HG03135 (cell line): ENCODE measurements around the gene FPGT.
"Not testable (repeated sequence)": the region's sequence is repeated elsewhere in the genome, so short reads cannot be mapped to it uniquely, and the experiment has no call there.

Source experiments
- ATAC-seq: cut with Tn5 transposase; IDR thresholded peaks from one replicate; pipeline ENCODE4 v1.9.1; 2021; ENCODE audit warnings: mild to moderate bottlenecking, moderate library complexity; ENCODE audit not compliant: unreplicated experiment

Gene FPGT

DNA sequence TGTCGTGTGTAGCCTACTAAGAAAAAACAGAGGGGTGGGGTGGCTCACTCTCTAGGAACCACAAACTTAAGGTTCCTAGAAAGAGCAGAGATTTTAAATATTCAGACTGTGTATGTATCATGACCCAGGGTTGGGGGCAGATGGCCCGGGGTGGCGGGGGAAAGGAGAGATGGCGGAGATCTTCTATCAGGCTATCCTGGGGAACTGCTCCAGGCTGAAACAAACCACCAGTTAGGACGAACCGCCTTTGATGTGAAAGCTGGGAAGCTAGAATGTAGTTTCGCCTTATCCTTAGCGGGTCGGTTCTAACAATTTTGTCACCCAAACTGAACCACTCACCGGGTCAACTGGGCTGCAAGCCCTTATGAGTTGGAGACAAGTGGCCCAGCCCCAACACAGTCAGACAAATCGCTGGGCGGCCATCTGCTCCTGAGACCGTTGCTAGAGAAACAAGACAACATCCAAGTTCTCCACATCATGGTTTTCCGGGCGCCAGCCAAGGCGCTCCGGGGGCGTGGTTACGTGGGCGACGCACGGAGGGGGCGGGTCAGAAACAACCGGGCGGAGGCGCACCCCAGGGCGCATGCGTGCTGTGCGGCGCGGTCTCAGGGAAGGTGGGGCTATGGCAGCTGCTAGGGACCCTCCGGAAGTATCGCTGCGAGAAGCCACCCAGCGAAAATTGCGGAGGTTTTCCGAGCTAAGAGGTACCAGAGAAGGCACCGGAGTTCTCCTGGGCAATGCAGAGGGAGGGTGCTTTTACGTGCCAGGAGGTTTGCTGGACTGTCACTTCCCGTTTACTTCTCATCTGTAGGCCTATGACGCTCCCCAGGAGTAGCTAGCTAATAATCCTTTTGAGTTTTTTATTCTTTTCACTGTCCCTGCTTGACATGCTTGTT, at the start of gene FPGT, which contains the start of gene LRRIQ3:
TSS of gene FPGT (plus strand) at position 586 of the 896 bp plus-strand sequence. CDS start at position 623, 37 bp downstream.
TSS of gene LRRIQ3 (minus strand) at position 520 of the 896 bp plus-strand sequence. CDS start 14,492 bp downstream, outside the sequence.
- ATAC-seq, result peak; percentile 95

GRCh38 chr1:74160046-74160445, 38.0 kb upstream of the FPGT start:
- no peak for ATAC-seq

DNA sequence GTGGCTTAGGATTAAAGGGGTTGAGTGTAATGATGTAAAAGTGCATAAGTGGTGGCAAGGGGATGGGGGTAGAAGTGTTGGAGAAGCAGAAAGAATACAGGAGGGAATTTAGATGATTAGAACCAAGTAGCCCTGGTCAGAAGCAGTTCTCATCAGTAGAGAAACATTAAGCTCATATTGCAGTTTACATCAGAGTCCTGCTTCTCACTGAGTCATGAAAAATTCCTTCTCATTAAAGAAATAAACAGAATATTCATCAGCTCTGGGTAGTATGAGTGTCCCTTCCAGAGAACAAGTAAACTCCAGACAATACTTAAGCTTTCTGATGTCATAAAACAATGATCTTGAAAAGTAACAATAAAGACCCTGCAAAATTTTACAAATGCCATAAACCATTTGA, 36.5 kb upstream of the FPGT start:
- no peak for ATAC-seq

- no peak for ATAC-seq
These were observed 35.7 kb upstream of the FPGT start for GRCh38 chr1:74162333-74162732.

- ATAC-seq, result not testable (repeated sequence)
These were observed 23.6 kb upstream of the FPGT start for GRCh38 chr1:74174423-74174822.

GRCh38 chr1:74180490-74180889, 17.6 kb upstream of the FPGT start:
- ATAC-seq, result no peak

- no peak for ATAC-seq
These were observed 4.1 kb upstream of the FPGT start for GRCh38 chr1:74193908-74194307.

- ATAC-seq, result no peak
These were observed 2.7 kb upstream of the FPGT start for GRCh38 chr1:74195339-74195738.

- ATAC-seq, result no peak
These were observed 787 bp upstream of the FPGT start for GRCh38 chr1:74197255-74197654.

DNA sequence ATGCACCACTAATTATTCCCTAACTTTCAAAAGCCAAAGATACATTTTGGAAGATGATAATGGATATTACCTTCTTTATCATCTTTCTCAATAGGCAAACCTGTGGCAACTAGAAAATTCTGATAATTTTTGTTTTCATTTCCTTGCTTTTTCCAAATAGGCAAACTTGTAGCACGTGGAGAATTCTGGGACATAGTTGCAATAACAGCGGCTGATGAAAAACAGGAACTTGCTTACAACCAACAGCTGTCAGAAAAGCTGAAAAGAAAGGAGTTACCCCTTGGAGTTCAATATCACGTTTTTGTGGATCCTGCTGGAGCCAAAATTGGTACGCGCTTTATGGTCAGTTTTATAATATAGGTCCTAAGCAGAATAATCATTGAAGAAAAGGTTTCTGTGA, 1.5 kb downstream of the FPGT start:
- ATAC-seq, result no peak

DNA sequence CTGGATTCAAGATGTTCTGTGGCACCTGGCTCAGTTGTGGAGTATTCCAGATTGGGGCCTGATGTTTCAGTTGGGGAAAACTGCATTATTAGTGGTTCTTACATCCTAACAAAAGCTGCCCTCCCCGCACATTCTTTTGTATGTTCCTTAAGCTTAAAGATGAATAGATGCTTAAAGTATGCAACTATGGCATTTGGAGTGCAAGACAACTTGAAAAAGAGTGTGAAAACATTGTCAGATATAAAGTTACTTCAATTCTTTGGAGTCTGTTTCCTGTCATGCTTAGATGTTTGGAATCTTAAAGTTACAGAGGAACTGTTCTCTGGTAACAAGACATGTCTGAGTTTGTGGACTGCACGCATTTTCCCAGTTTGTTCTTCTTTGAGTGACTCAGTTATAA, 7.2 kb downstream of the FPGT start:
- ATAC-seq, result no peak

GRCh38 chr1:74215229-74215628, 17.2 kb downstream of the FPGT start:
- ATAC-seq, result no peak

GRCh38 chr1:74222701-74223100, 24.7 kb downstream of the FPGT start:
- ATAC-seq, result no peak

- no peak for ATAC-seq
These were observed 25.4 kb downstream of the FPGT start for GRCh38 chr1:74223453-74223852.

- ATAC-seq, result no peak
These were observed 37.1 kb downstream of the FPGT start, which contains the start of gene TNNI3K for GRCh38 chr1:74235153-74235552. Gene TNNI3K, plus strand, starts transcription at chr1:74235387. Its CDS starts 65 bp downstream, at chr1:74235452.

GRCh38 chr1:74236440-74236839, 38.4 kb downstream of the FPGT start:
- no peak for ATAC-seq

GRCh38 chr1:74237035-74237434, 39.0 kb downstream of the FPGT start:
- no peak for ATAC-seq

DNA sequence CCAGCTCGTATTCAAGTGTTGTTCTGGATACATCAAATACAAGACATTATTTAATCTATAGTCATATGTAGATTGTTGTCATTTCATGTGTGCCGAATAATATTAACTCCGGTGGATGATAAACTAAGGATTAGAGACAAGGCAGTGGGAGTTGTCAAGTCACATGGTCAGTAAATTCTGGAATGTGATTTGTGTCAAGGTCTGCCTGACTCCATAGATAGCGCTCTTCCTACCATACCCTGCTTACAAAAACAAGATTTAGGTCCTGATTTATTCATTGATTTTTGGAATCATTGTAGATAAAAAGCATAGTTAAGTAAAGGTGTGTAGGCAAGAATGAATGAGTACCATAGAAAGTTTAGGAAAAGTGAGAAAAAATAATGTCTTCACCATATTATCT, 39.7 kb downstream of the FPGT start:
- no peak for ATAC-seq

DNA sequence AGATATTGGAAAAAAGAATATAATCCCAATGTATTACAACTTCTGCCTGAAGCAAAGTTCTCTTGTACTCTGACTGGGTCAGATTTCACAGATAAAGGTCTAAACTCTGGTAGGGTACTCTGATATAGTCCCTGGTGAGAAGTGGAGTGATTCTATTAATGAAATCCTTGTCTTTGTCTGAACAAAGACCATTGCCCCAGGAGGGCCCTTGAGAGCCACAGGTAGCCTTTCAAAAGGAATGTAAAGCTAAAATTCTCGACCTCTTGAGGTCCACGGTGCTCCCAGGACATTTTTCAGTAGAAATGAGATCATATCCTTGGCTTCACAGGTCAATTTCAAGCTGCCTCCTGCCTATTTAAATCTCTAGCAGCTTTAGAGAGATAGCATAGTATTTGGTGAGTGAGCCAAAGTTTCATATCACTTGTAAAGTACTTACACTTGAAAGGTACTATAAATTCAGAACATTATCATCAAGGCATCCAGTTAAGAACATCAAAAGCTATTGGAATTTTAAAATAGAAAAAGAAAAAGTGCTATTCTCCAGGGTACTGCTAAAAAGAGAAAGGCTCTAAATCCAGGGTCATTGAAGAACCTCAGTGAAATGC, 47.2 kb downstream of the FPGT start:
- ATAC-seq, result no peak

DNA sequence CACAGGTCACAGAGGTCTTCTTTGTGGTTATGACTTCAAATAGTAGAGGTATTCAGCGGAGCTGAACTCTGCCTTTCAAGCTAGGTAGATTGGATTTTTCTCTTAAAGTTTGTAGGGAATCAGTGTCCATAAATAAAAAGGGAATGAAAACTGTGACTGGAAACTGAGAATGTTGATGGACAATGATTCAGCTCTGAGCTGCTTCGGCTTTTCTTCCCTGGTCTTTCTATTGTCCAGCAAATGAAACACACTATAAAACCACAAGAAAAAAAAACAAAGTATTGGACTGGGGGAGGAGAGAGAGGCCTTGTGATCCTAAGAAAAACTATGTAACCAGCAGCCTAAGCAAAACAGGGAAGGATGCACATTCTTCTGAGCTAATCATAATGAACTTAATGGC, 48.3 kb downstream of the FPGT start:
- no peak for ATAC-seq

DNA sequence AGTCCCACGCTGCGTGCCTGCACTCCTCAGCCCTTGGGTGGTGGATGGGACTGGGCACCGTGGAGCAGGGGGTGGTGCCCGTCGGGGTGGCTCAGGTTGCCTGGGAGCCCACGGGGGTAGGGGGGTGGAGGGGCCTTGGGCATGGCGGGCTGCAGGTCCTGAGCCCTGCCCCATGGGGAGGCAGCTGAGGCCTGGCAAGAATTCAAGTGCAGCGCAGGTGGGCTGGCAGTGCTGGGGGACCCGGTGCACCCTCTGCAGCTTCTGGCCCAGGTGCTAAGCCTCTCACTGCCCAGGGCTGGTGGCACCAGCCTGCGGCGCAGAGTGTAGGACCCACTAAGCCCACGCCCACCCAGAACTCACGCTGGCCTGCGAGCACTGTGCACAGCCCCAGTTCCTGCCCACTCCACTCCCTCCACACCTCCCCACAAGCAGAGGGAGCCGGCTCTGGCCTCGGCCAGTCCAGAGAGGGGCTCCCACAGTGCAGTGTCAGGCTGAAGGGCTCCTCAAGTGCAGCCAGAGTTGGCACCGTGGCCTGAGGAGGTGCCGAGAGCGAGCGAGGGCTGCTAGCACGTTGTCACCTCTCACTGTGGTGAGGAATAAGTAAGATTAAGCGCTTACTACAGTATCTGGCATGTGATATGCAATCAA, 50.0 kb downstream of the FPGT start:
- ATAC-seq, result no peak
